Coronary artery (tissue), 2 donors: ENCODE results near the gene CFAP45.

ENCODE experiments used
- DNase-seq: peaks from one replicate; pipeline ENCODE4 v3.0.0-alpha.2; 2017; ENCODE audit warnings: low spot score
- H3K27ac ChIP-seq, 2 donors: fragments of 200-600 bp; sonication (generic); one replicate each; pipeline ENCODE4 v1.5.1; 2016 to 2019
- H3K4me3 ChIP-seq: fragments of 200-600 bp; sonication (generic); 2 replicates; pipeline ENCODE4 v1.5.1; 2016; ENCODE audit warnings: mild to moderate bottlenecking, moderate library complexity
- TF ChIP-seq, protein P1 (sequence below): fragments of 200-600 bp; sonication (generic); IDR thresholded peaks from one replicate; pipeline ENCODE4 v1.5.1; 2019; ENCODE audit warnings: antibody characterized with exemption

CFAP45 gene

GRCh38 chr1:159839116-159839849 lies 60.7 kb downstream of the CFAP45 start:
- DNase-seq = no peak

GRCh38 chr1:159838715-159839114 lies 61.2 kb downstream of the CFAP45 start:
- no peak overlapping the region for H3K4me3 ChIP-seq
- TF ChIP-seq, protein P1, sequence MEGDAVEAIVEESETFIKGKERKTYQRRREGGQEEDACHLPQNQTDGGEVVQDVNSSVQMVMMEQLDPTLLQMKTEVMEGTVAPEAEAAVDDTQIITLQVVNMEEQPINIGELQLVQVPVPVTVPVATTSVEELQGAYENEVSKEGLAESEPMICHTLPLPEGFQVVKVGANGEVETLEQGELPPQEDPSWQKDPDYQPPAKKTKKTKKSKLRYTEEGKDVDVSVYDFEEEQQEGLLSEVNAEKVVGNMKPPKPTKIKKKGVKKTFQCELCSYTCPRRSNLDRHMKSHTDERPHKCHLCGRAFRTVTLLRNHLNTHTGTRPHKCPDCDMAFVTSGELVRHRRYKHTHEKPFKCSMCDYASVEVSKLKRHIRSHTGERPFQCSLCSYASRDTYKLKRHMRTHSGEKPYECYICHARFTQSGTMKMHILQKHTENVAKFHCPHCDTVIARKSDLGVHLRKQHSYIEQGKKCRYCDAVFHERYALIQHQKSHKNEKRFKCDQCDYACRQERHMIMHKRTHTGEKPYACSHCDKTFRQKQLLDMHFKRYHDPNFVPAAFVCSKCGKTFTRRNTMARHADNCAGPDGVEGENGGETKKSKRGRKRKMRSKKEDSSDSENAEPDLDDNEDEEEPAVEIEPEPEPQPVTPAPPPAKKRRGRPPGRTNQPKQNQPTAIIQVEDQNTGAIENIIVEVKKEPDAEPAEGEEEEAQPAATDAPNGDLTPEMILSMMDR = no peak
- H3K27ac ChIP-seq = no peak overlapping the region
- no peak for DNase-seq

More at GRCh38 chr1:159839116-159839849, 60.7 kb downstream of the CFAP45 start:
- H3K4me3 ChIP-seq = no peak overlapping the region
- no peak overlapping the region for H3K27ac ChIP-seq
- TF ChIP-seq, protein P1 = no peak

DNA sequence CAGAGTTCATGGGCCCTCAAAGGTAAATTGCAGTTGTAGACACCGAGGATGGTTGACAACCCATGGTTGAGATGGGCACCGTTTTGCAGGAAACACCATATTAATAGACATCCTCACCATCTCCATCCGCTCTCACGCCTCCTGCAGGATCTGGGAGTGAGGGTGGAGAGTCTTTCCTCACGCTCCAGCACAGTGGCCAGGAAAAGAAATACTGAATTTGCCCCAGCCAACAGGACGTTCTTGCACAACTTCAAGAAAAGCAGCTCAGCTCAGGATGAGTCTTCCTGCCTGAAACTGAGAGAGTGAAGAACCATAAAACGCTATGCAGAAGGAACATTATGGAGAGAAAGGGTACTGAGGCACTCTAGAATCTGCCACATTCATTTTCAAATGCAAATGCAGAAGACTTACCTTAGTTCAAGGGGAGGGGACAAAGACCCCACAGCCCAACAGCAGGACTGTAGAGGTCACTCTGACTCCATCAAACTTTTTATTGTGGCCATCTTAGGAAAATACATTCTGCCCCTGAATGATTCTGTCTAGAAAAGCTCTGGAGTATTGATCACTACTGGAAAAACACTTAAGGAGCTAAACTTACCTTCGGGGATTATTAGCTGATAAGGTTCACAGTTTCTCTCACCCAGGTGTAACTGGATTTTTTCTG lies 64.0 kb downstream of the CFAP45 start:
- Histone ChIP-seq H3K27ac (no peak overlapping the region), H3K4me3 (no peak overlapping the region)
- TF ChIP-seq, protein P1 = no peak
- no peak for DNase-seq

DNA sequence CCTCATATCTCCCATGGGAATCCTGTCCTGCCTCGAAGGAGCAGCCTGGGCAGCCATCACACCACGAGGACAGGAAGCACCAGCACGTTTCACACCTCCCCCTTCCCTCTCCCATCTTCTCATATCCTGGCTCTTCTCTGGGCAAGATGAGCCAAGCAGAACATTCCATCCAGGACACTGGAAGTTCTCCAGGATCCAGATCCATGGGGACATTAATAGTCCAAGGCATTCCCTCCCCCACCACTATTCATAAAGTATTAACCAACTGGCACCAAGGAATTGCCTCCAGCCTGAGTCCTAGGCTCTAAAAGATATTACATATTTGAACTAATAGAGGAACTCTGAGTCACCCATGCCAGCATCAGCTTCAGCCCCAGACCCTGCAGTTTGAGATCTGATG lies 64.6 kb downstream of the CFAP45 start:
- no peak for DNase-seq
- no peak overlapping the region for H3K27ac ChIP-seq
- no peak overlapping the region for H3K4me3 ChIP-seq
- TF ChIP-seq, protein P1 = no peak

DNA sequence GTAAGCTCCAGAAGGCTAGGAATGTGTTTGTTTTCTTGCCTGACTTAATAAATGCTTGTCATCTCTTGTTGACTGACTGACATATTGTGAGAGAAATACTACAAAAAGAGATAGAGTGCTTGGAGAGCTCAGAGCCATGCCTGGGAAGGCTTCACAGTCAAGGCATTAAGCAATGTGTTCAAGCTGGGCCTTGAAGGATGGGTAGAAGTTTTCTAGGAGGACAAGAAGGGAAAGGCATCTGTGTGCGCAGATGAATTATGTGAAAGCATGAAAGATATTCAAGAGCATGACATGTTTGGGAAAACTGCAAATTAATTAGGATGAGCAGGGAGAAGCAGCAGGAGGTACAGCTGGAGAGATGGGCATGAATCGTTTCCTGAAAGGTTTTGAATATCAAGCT lies 67.7 kb downstream of the CFAP45 start:
- DNase-seq = no peak
- no peak overlapping the region for H3K27ac ChIP-seq
- TF ChIP-seq, protein P1 = no peak
- H3K4me3 ChIP-seq = no peak overlapping the region

DNA sequence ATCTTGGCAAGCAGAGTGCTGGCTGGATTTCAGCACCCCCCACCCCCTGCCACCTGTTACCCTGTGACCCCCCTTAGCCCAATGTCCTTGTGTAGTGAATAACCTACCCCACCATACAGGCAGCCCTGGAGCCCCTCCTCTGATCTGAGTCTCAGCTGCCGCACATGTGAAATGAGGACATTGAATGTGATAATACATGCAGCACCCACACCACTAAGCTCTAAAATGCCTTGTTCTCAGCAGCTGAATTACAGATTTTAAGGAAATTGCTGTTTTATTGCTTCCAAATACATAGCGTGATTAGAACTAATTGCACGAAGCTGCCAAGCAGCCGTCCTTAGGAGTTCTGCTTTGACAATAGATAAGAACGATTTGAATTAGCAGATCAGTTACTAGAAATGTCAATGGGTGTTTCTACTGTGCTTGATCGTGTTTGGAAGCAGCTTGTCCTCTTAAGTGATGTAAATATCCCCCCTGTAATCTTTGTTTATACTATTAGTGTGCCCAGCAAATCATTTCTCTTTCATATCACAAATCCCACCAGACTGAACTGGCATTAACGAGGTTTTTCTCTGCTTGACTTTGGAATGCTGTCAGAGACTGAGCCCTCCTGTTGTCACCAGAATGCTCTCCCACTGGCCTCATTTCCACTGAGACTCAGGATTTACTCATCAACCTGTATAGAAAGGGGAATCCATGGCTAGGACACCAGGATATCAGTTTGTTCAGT lies 68.4 kb downstream of the CFAP45 start:
- TF ChIP-seq, protein P1 = no peak
- DNase-seq = no peak
- H3K27ac ChIP-seq = no peak overlapping the region
- no peak overlapping the region for H3K4me3 ChIP-seq
